Stimulated activated effector memory CD8-positive, alpha-beta T cell treated with anti-CD3 and anti-CD28 coated beads, Interleukin-12 subunit alpha, Interleukin-12 subunit beta, amount 100 ng/mL, for 72 hours (primary cell): ENCODE data around the gene MEIG1.
"Not testable (repeated sequence)": the region's sequence is repeated elsewhere in the genome, so short reads cannot be mapped to it uniquely, and the experiment has no call there.

Experiments used
- ATAC-seq: fragments of 150-1000 bp; cut with Tn5 transposase; 2 replicates; pipeline ENCODE4 v1.10.0; 2021
- DNase-seq, 2 donors: peaks; one replicate each; pipeline ENCODE4 v3.0.0; 2021 to 2022; ENCODE audit warnings: low spot score in 2 of 2
- H3K27ac Mint-ChIP-seq: one replicate; pipeline ENCODE4 v1.8.0; 2022; ENCODE audit warnings: mild to moderate bottlenecking, mixed read lengths
- H3K36me3 Mint-ChIP-seq: one replicate; pipeline ENCODE4 v1.8.0; 2022; ENCODE audit warnings: mild to moderate bottlenecking, mixed read lengths
- H3K4me1 Mint-ChIP-seq: one replicate; pipeline ENCODE4 v1.8.0; 2022; ENCODE audit warnings: mixed read lengths
- H3K4me3 Mint-ChIP-seq: one replicate; pipeline ENCODE4 v1.8.0; 2022; ENCODE audit warnings: mild to moderate bottlenecking, mixed read lengths
- H3K9me3 Mint-ChIP-seq: one replicate; pipeline ENCODE4 v1.8.0; 2022; ENCODE audit warnings: mixed read lengths

Gene MEIG1

GRCh38 chr10:14991035-14991749 is 32.0 kb downstream of the MEIG1 start:
- peaks cover 27% of the 10 kb centered on the region for H3K4me1 Mint-ChIP-seq
- not testable (repeated sequence) for ATAC-seq, H3K27ac Mint-ChIP-seq, H3K9me3 Mint-ChIP-seq, H3K36me3 Mint-ChIP-seq
- DNase-seq, result peak in 1 of 2 donors; percentile 73
- peak overlapping the region; percentile 61 for H3K4me3 Mint-ChIP-seq

- H3K36me3 Mint-ChIP-seq, result not testable (repeated sequence)
- H3K27ac Mint-ChIP-seq, result peak overlapping the region; percentile 90
Observed at GRCh38 chr10:14992336-14992735, 33.1 kb downstream of the MEIG1 start.

DNA sequence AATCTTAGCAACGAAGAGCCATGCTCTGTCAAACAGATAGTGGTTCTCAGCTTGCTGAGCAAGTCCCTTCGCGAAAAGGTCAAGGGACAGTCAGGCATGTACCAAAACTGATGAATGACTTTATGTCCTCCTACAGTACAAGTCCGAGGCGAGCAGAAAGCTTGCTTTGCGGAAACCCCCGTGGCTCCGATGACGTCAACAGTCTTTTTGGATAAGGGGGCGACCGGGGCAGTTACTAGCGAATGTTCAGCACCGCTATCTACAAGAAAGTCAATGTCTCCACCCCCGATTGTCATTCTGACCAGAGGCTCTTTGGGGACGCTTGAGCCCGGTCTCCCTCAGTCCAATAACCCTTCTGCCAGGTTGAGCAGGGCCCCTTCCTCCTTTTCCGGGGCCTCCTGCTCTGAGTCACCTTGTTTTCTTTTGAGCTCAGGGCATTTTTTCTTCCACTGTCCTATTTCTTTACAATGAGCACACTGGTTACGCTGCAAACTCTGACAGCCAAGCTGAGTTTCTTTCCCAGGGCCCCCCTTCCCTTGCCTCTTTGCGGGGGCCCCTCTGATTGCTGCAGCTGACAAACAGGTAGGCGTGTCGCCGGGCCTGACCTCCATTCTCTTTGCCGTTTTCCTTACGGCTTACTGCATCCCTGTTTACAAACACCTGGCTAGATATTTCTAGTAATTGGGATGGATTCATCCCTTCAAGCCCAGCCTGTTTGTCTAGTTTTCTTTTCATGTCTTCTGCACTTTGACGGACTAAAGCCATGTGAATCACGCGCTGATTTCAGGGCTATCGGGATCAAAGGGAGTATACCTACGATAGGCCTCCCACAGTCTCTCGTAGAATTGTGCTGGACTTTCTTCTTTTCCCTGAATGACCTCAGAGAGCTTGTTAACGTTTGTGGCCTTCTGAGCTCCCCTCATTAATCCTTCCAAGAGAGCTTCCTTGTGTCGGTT is 34.6 kb downstream of the MEIG1 start:
- not testable (repeated sequence) for DNase-seq, H3K36me3 Mint-ChIP-seq, H3K9me3 Mint-ChIP-seq
- ATAC-seq, result peak; percentile 42
- peak overlapping the region; percentile 90 for H3K27ac Mint-ChIP-seq
- H3K4me1 Mint-ChIP-seq, result peaks cover 27% of the 10 kb centered on the region
- H3K4me3 Mint-ChIP-seq, result peak overlapping the region; percentile 61

More at GRCh38 chr10:14992336-14992735, 33.1 kb downstream of the MEIG1 start:
- not testable (repeated sequence) for H3K9me3 Mint-ChIP-seq, ATAC-seq, DNase-seq
- Mint-ChIP-seq H3K4me3 (peak overlapping the region; percentile 61), H3K4me1 (peaks cover 27% of the 10 kb centered on the region)

DNA sequence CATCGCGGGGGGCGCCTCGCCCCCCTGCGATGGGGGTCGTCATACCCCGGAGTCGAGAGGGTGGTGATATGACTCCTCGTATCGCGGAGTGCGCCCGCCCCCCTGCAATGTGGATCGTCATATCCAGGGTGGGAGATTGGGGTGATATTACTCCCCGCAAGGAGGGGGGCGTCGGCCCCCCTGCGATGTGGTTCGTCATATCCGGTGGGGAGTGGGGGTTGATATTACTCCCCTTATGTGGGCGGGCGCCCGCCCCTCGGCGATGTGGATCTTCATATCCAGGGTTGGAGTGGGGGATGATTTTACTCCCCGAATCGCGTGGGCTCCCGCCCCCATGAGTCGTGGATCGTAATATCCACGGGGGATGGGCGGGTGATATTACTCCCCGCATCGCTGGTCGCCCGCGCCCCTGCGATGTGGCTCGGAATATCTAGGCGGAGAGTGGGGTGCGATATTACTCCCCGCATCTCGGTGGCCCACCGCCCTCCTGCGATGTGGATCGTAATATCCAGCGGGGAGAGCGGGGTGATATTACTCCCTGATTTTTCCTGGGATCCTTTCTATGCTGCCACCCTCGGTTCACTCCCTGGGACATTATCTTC is 36.9 kb downstream of the MEIG1 start:
- Mint-ChIP-seq H3K4me3 (no peak overlapping the region), H3K27ac (no peak overlapping the region), H3K9me3 (no peaks in the 10 kb centered on the region), H3K36me3 (no peaks in the 10 kb centered on the region), H3K4me1 (peaks cover 20% of the 10 kb centered on the region)
- DNase-seq, result no peak
- ATAC-seq, result no peak

DNA sequence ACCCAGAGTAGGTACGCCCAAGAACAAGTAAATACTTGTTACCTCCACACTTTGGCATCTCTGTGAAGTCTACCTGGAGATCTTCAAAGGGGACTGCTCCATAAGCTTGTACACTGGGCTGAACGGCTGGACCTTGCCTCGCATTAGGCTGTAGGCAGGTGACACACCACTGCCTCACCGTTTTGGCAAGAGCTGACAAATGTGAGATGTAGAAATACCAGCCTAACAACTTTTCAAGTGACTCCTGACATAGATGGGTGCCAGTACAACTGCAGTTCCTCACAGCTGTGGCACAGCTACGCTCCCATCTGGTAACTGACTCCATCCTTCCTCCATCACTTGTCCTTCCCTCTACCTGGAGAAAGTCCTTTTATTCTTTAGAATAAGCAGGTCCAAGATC is 54.3 kb downstream of the MEIG1 start:
- not testable (repeated sequence) for DNase-seq, H3K4me1 Mint-ChIP-seq, H3K36me3 Mint-ChIP-seq, ATAC-seq, H3K4me3 Mint-ChIP-seq, H3K9me3 Mint-ChIP-seq
- H3K27ac Mint-ChIP-seq, result peak overlapping the region; percentile 34

- no peak for DNase-seq
- Mint-ChIP-seq H3K4me1 (no peaks in the 10 kb centered on the region), H3K4me3 (no peak overlapping the region), H3K27ac (no peak overlapping the region), H3K9me3 (no peaks in the 10 kb centered on the region), H3K36me3 (no peaks in the 10 kb centered on the region)
- ATAC-seq, result no peak
Observed at GRCh38 chr10:15015451-15015850, 56.3 kb downstream of the MEIG1 start.

- not testable (repeated sequence) for H3K27ac Mint-ChIP-seq
- peak; percentile 52 for ATAC-seq
Observed at GRCh38 chr10:15020966-15021365, 61.8 kb downstream of the MEIG1 start.

More at GRCh38 chr10:15020966-15021365, 61.8 kb downstream of the MEIG1 start:
- not testable (repeated sequence) for DNase-seq, H3K36me3 Mint-ChIP-seq, H3K9me3 Mint-ChIP-seq, H3K4me1 Mint-ChIP-seq, H3K4me3 Mint-ChIP-seq
